Measurements from ENCODE around the gene KIF2C.
"Not testable (repeated sequence)": the region's sequence is repeated elsewhere in the genome, so short reads cannot be mapped to it uniquely, and the experiment has no call there.

Gene KIF2C

GRCh38 chr1:44792736-44793502 lies 53.3 kb downstream of the KIF2C start:
- no peak for DNase-seq (ENCODE audit: low read depth in 4 of 4, low spot score in 1 of 4)

GRCh38 chr1:44797886-44798285 lies 58.2 kb downstream of the KIF2C start:
- not testable (repeated sequence) for DNase-seq (ENCODE audit: low read depth in 4 of 4, low spot score in 1 of 4)

GRCh38 chr1:44798481-44799365 lies 59.1 kb downstream of the KIF2C start:
- DNase-seq (ENCODE audit: low read depth in 4 of 4, low spot score in 1 of 4) = no peak

- peak; percentile 91 to 98 (median 98) for DNase-seq (ENCODE audit: low read depth in 4 of 4, low spot score in 1 of 4)
Measured at GRCh38 chr1:44799770-44800584, 60.3 kb downstream of the KIF2C start, which contains the start of gene PLK3. TSS of gene PLK3 (plus strand) at chr1:44800377. CDS start at chr1:44800464, 87 bp downstream.

- DNase-seq (ENCODE audit: low read depth in 4 of 4, low spot score in 1 of 4) = no peak
Measured at GRCh38 chr1:44801491-44802305, 62.1 kb downstream of the KIF2C start.

GRCh38 chr1:44802306-44803061 lies 62.8 kb downstream of the KIF2C start:
- no peak for DNase-seq (ENCODE audit: low read depth in 4 of 4, low spot score in 1 of 4)

GRCh38 chr1:44803062-44803311 lies 63.4 kb downstream of the KIF2C start:
- DNase-seq (ENCODE audit: low read depth in 4 of 4, low spot score in 1 of 4) = no peak

- no peak for DNase-seq (ENCODE audit: low read depth in 4 of 4, low spot score in 1 of 4)
Measured at GRCh38 chr1:44803312-44804095, 63.9 kb downstream of the KIF2C start.

- no peak for DNase-seq (ENCODE audit: low read depth in 4 of 4, low spot score in 1 of 4)
Measured at GRCh38 chr1:44805311-44806024, 65.8 kb downstream of the KIF2C start.

GRCh38 chr1:44806025-44806703 lies 66.5 kb downstream of the KIF2C start:
- DNase-seq (ENCODE audit: low read depth in 4 of 4, low spot score in 1 of 4) = no peak

- DNase-seq (ENCODE audit: low read depth in 4 of 4, low spot score in 1 of 4) = no peak
Measured at GRCh38 chr1:44806704-44807363, 67.2 kb downstream of the KIF2C start, which contains the start of gene DYNLT4. TSS of gene DYNLT4 (minus strand) at chr1:44807351. CDS start at chr1:44806668, 683 bp downstream.

GRCh38 chr1:44807364-44808062 lies 67.9 kb downstream of the KIF2C start:
- peak in 3 of 4 experiments; percentile 61 to 90 (median 77) for DNase-seq (ENCODE audit: low read depth in 4 of 4, low spot score in 1 of 4)

- DNase-seq (ENCODE audit: low read depth in 4 of 4, low spot score in 1 of 4) = peak in 3 of 4 experiments; percentile 55 to 80 (median 65)
Measured at GRCh38 chr1:44808063-44808937, 68.7 kb downstream of the KIF2C start, which contains the start of gene BTBD19. TSS of gene BTBD19 (plus strand) at chr1:44808523. CDS start at chr1:44808821, 298 bp downstream.

- DNase-seq (ENCODE audit: low read depth in 4 of 4, low spot score in 1 of 4) = peak in 3 of 4 experiments; percentile 60 to 88 (median 78)
Measured at GRCh38 chr1:44808938-44809917, 69.6 kb downstream of the KIF2C start.
